NCI-H2227 (cell line): ENCODE results near the gene CFAP46.
"Not testable (repeated sequence)": the region's sequence is repeated elsewhere in the genome, so short reads cannot be mapped to it uniquely, and the experiment has no call there.

Source experiments
- DNase-seq: peaks from one replicate; lab custom pipeline; 2025; ENCODE audit not compliant: unreplicated experiment; lab: John Stamatoyannopoulos, UW

CFAP46 gene

GRCh38 chr10:132901351-132901750 is 41.0 kb downstream of the CFAP46 start:
- DNase-seq = no peak

- no peak for DNase-seq
Measured at GRCh38 chr10:132900211-132900756, 42.1 kb downstream of the CFAP46 start.

GRCh38 chr10:132899751-132900065 is 42.7 kb downstream of the CFAP46 start:
- no peak for DNase-seq

- no peak for DNase-seq
Measured at GRCh38 chr10:132899054-132899750, 43.2 kb downstream of the CFAP46 start.

- no peak for DNase-seq
Measured at GRCh38 chr10:132898391-132899053, 43.8 kb downstream of the CFAP46 start.

- DNase-seq = no peak
Measured at GRCh38 chr10:132897516-132898381, 44.6 kb downstream of the CFAP46 start.

GRCh38 chr10:132893786-132894185 is 48.6 kb downstream of the CFAP46 start:
- DNase-seq = not testable (repeated sequence)

GRCh38 chr10:132893090-132893489 is 49.3 kb downstream of the CFAP46 start:
- DNase-seq = no peak

- DNase-seq = no peak
Measured at GRCh38 chr10:132892004-132892403, 50.4 kb downstream of the CFAP46 start.

- DNase-seq = no peak
Measured at GRCh38 chr10:132891368-132891767, 51.0 kb downstream of the CFAP46 start.

- DNase-seq = no peak
Measured at GRCh38 chr10:132890301-132890700, 52.1 kb downstream of the CFAP46 start.

GRCh38 chr10:132889556-132889955 is 52.8 kb downstream of the CFAP46 start:
- no peak for DNase-seq

- no peak for DNase-seq
Measured at GRCh38 chr10:132888898-132889490, 53.4 kb downstream of the CFAP46 start.

GRCh38 chr10:132888446-132888845 is 53.9 kb downstream of the CFAP46 start:
- DNase-seq = not testable (repeated sequence)

- no peak for DNase-seq
Measured at GRCh38 chr10:132886211-132887099, 55.9 kb downstream of the CFAP46 start.

GRCh38 chr10:132885451-132886210 is 56.7 kb downstream of the CFAP46 start:
- no peak for DNase-seq

- no peak for DNase-seq
Measured at GRCh38 chr10:132884691-132885271, 57.6 kb downstream of the CFAP46 start.

- DNase-seq = no peak
Measured at GRCh38 chr10:132884041-132884440, 58.3 kb downstream of the CFAP46 start.

- no peak for DNase-seq
Measured at GRCh38 chr10:132883391-132883881, 58.9 kb downstream of the CFAP46 start.
